ENCODE data around the gene OR13J1. TPM values are rescaled to one million over a fixed set of nuclear protein-coding genes. Genes with fewer than 3 reads are reported as not detected.

The OR13J1 gene
- total and polyA plus RNA-seq, 2 experiments from 2014 or later: 0.15 TPM; not detected in 1

- H3K79me2 ChIP-seq (replicated peaks; ENCODE audit: insufficient read depth): no peaks in the 10 kb centered on the region
- H3K4me3 ChIP-seq: peak overlapping the region; percentile 80
- Mint-ChIP-seq H3K4me3 (peak overlapping the region; percentile 77), H3K27me3 (ENCODE audit: insufficient read depth, low read depth, poor library complexity) (peaks cover 12% of the 10 kb centered on the region), H3K9me3 (no peaks in the 10 kb centered on the region), H3K27ac (peak overlapping the region; percentile 28), H3K4me1 (peaks cover 33% of the 10 kb centered on the region), H3K36me3 (ENCODE audit: low read depth) (peaks cover 3% of the 10 kb centered on the region; the same call in 2 of the 3 replicates)
- H3F3A ChIP-seq (replicated peaks; ENCODE audit: low read depth): no peaks in the 10 kb centered on the region; the same call in 1 of the 2 replicates
- H3K4me2 ChIP-seq: peak overlapping the region; percentile 84
- peak; percentile 24 for ATAC-seq
- no peak overlapping the region for H2AFZ ChIP-seq
- no peaks in the 10 kb centered on the region for H4K20me1 ChIP-seq (replicated peaks; ENCODE audit: insufficient read depth)
- H3K27ac ChIP-seq (ENCODE audit: low read depth): peak overlapping the region; percentile 75
- H3K36me3 ChIP-seq (ENCODE audit: insufficient read depth): no peaks in the 10 kb centered on the region
- peaks cover 10% of the 10 kb centered on the region; the same call in 1 of the 2 replicates for H3K27me3 ChIP-seq (ENCODE audit: insufficient read depth)
- 0 out of 2 replicates have a peak, but pooled peaks cover 4% of the 10 kb centered on the region for H3K9me2 ChIP-seq (ENCODE audit: insufficient read depth)
- peaks cover 31% of the 10 kb centered on the region for H3K4me1 ChIP-seq (ENCODE audit: insufficient read depth)
- DNase-seq (ENCODE audit: low spot score): peak; percentile 64
- TF ChIP-seq EZH2phosphoT487 (IDR thresholded peaks at IDR 0.05; ENCODE audit: unreplicated experiment): no peak
- peak; percentile 52; the same call in 1 of the 2 replicates for TF ChIP-seq NANOG (IDR thresholded peaks at IDR 0.05; ENCODE audit: borderline replicate concordance)
- peak; percentile 65 for TF ChIP-seq CREB1 (CRISPR knock-in tag; IDR thresholded peaks at IDR 0.05; ENCODE audit: low read depth)
- 0 out of 2 replicates have a peak, but pooled peaks have one; percentile 24 for TF ChIP-seq POLR2AphosphoS5 (IDR thresholded peaks at IDR 0.05; ENCODE audit: low read depth)
Measured at GRCh38 chr9:35844628-35845270, 25.5 kb downstream of the OR13J1 start.

GRCh38 chr9:35842795-35843194 is 27.4 kb downstream of the OR13J1 start:
- TF ChIP-seq, protein P1, sequence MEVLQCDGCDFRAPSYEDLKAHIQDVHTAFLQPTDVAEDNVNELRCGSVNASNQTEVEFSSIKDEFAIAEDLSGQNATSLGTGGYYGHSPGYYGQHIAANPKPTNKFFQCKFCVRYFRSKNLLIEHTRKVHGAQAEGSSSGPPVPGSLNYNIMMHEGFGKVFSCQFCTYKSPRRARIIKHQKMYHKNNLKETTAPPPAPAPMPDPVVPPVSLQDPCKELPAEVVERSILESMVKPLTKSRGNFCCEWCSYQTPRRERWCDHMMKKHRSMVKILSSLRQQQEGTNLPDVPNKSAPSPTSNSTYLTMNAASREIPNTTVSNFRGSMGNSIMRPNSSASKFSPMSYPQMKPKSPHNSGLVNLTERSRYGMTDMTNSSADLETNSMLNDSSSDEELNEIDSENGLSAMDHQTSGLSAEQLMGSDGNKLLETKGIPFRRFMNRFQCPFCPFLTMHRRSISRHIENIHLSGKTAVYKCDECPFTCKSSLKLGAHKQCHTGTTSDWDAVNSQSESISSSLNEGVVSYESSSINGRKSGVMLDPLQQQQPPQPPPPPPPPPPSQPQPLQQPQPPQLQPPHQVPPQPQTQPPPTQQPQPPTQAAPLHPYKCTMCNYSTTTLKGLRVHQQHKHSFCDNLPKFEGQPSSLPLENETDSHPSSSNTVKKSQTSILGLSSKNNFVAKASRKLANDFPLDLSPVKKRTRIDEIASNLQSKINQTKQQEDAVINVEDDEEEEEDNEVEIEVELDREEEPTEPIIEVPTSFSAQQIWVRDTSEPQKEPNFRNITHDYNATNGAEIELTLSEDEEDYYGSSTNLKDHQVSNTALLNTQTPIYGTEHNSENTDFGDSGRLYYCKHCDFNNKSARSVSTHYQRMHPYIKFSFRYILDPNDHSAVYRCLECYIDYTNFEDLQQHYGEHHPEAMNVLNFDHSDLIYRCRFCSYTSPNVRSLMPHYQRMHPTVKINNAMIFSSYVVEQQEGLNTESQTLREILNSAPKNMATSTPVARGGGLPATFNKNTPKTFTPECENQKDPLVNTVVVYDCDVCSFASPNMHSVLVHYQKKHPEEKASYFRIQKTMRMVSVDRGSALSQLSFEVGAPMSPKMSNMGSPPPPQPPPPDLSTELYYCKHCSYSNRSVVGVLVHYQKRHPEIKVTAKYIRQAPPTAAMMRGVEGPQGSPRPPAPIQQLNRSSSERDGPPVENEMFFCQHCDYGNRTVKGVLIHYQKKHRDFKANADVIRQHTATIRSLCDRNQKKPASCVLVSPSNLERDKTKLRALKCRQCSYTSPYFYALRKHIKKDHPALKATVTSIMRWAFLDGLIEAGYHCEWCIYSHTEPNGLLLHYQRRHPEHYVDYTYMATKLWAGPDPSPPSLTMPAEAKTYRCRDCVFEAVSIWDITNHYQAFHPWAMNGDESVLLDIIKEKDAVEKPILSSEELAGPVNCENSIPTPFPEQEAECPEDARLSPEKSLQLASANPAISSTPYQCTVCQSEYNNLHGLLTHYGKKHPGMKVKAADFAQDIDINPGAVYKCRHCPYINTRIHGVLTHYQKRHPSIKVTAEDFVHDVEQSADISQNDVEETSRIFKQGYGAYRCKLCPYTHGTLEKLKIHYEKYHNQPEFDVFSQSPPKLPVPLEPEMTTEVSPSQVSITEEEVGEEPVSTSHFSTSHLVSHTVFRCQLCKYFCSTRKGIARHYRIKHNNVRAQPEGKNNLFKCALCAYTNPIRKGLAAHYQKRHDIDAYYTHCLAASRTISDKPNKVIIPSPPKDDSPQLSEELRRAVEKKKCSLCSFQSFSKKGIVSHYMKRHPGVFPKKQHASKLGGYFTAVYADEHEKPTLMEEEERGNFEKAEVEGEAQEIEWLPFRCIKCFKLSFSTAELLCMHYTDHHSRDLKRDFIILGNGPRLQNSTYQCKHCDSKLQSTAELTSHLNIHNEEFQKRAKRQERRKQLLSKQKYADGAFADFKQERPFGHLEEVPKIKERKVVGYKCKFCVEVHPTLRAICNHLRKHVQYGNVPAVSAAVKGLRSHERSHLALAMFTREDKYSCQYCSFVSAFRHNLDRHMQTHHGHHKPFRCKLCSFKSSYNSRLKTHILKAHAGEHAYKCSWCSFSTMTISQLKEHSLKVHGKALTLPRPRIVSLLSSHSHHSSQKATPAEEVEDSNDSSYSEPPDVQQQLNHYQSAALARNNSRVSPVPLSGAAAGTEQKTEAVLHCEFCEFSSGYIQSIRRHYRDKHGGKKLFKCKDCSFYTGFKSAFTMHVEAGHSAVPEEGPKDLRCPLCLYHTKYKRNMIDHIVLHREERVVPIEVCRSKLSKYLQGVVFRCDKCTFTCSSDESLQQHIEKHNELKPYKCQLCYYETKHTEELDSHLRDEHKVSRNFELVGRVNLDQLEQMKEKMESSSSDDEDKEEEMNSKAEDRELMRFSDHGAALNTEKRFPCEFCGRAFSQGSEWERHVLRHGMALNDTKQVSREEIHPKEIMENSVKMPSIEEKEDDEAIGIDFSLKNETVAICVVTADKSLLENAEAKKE (CRISPR knock-in tag; IDR thresholded peaks at IDR 0.05): no peak
- TF ChIP-seq ZNF114 (CRISPR knock-in tag; IDR thresholded peaks at IDR 0.05) (no peak), CTCF (conservative IDR thresholded peaks at IDR 0.05; ENCODE audit: low read depth in 2 of 2) (no peak), POLR2AphosphoS5 (IDR thresholded peaks at IDR 0.05; ENCODE audit: low read depth) (no peak), NANOG (IDR thresholded peaks at IDR 0.05; ENCODE audit: borderline replicate concordance) (no peak), ZNF331 (CRISPR knock-in tag; IDR thresholded peaks at IDR 0.05; ENCODE audit: low read depth) (no peak), EZH2 (IDR thresholded peaks at IDR 0.05; ENCODE audit: low read depth, unreplicated experiment) (no peak), JUNB (IDR thresholded peaks at IDR 0.05; ENCODE audit: unreplicated experiment) (no peak)
- TF ChIP-seq, protein P2, sequence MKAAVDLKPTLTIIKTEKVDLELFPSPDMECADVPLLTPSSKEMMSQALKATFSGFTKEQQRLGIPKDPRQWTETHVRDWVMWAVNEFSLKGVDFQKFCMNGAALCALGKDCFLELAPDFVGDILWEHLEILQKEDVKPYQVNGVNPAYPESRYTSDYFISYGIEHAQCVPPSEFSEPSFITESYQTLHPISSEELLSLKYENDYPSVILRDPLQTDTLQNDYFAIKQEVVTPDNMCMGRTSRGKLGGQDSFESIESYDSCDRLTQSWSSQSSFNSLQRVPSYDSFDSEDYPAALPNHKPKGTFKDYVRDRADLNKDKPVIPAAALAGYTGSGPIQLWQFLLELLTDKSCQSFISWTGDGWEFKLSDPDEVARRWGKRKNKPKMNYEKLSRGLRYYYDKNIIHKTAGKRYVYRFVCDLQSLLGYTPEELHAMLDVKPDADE (IDR thresholded peaks at IDR 0.05): no peak
- peaks cover 9% of the 10 kb centered on the region; the same call in 1 of the 2 replicates for H3K9me2 ChIP-seq (ENCODE audit: insufficient read depth)
- H3K4me3 Mint-ChIP-seq: no peak overlapping the region
- peaks cover 31% of the 10 kb centered on the region for H3K4me1 ChIP-seq (ENCODE audit: insufficient read depth)
- no peaks in the 10 kb centered on the region for H3K79me2 ChIP-seq (replicated peaks; ENCODE audit: insufficient read depth)
- H3K4me2 ChIP-seq: no peak overlapping the region
- no peaks in the 10 kb centered on the region; the same call in 1 of the 2 replicates for H3F3A ChIP-seq (replicated peaks; ENCODE audit: low read depth)
- no peak overlapping the region for H3K27ac ChIP-seq (ENCODE audit: low read depth)
- H2AFZ ChIP-seq: no peak overlapping the region
- no peak overlapping the region for H3K4me3 ChIP-seq
- H3K9me3 Mint-ChIP-seq: no peaks in the 10 kb centered on the region
- peaks cover 12% of the 10 kb centered on the region for H3K27me3 Mint-ChIP-seq (ENCODE audit: insufficient read depth, low read depth, poor library complexity)
- no peaks in the 10 kb centered on the region; the same call in 1 of the 2 replicates for H4K20me1 ChIP-seq (replicated peaks; ENCODE audit: insufficient read depth)
- peaks cover 10% of the 10 kb centered on the region; the same call in 1 of the 2 replicates for H3K27me3 ChIP-seq (ENCODE audit: insufficient read depth)
- ATAC-seq: no peak
- H3K4me1 Mint-ChIP-seq: peaks cover 33% of the 10 kb centered on the region
- DNase-seq (ENCODE audit: low spot score): no peak
- H3K27ac Mint-ChIP-seq: no peak overlapping the region
- no peaks in the 10 kb centered on the region for H3K36me3 ChIP-seq (ENCODE audit: insufficient read depth)
- no peaks in the 10 kb centered on the region; the same call in 2 of the 3 replicates for H3K36me3 Mint-ChIP-seq (ENCODE audit: low read depth)

All from GM23338 (cell line).